OCI-LY3 (cell line): ENCODE results near the gene LRRN2.

Source experiments
- EZH2phosphoT487 ChIP-seq: fragments of 200-600 bp; shearing (Covaris generic); IDR thresholded peaks from 2 replicates; pipeline ENCODE4 v1.6.1; 2018; ENCODE audit warnings: antibody characterized with exemption, mixed run types, low read depth
- TF ChIP-seq, protein P1 (sequence below): fragments of 200-600, 300-600 bp; sonication (generic); IDR thresholded peaks from 2 replicates; pipeline ENCODE4 v1.5.1; 2014; ENCODE audit warnings: antibody characterized with exemption, low read length, low read depth

DNA sequence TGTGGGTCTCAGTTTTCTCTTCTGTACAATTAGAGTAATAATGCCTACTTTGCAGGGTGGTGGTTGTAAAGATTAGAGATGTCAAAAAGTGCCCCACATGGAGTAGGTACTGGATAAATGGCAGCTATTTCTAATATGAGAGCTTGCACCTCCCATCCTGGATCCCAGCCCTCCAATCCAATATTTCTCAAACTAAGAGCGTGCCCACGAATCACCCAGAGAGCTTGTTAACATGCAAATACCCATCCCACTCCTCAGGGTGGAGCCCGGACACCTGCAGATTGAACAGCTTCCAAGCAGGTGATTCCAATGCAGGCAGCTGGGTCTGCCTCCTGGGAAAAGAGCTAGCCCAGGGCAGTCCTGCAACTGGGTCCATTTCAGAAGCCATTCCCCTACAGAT is 33.0 kb downstream of the LRRN2 start:
- TF ChIP-seq, protein P1, sequence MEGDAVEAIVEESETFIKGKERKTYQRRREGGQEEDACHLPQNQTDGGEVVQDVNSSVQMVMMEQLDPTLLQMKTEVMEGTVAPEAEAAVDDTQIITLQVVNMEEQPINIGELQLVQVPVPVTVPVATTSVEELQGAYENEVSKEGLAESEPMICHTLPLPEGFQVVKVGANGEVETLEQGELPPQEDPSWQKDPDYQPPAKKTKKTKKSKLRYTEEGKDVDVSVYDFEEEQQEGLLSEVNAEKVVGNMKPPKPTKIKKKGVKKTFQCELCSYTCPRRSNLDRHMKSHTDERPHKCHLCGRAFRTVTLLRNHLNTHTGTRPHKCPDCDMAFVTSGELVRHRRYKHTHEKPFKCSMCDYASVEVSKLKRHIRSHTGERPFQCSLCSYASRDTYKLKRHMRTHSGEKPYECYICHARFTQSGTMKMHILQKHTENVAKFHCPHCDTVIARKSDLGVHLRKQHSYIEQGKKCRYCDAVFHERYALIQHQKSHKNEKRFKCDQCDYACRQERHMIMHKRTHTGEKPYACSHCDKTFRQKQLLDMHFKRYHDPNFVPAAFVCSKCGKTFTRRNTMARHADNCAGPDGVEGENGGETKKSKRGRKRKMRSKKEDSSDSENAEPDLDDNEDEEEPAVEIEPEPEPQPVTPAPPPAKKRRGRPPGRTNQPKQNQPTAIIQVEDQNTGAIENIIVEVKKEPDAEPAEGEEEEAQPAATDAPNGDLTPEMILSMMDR: no peak
- TF ChIP-seq EZH2phosphoT487: no peak
